A549 treated with AZD9567 at 1 μM for 4 hours (cell line): Measurements from ENCODE around the gene HOXB5. TPM values are rescaled to one million over a fixed set of nuclear protein-coding genes. Genes with fewer than 3 reads are reported as not detected.

Experiments used
- total RNA-seq: library from RNA; stranded (reverse); fragments of 200-300 nt; extraction: Qiagen RNA extraction; gene quantifications from 5 replicates; pipeline ENCODE4 v1.2.3, GENCODE V29; 2022; ENCODE audit not compliant: insufficient read depth

The HOXB5 gene
- 2.0 to 2.5 TPM (median 2.4 TPM) in 4 of 5 replicates, not detected in the other for total RNA-seq

DNA sequence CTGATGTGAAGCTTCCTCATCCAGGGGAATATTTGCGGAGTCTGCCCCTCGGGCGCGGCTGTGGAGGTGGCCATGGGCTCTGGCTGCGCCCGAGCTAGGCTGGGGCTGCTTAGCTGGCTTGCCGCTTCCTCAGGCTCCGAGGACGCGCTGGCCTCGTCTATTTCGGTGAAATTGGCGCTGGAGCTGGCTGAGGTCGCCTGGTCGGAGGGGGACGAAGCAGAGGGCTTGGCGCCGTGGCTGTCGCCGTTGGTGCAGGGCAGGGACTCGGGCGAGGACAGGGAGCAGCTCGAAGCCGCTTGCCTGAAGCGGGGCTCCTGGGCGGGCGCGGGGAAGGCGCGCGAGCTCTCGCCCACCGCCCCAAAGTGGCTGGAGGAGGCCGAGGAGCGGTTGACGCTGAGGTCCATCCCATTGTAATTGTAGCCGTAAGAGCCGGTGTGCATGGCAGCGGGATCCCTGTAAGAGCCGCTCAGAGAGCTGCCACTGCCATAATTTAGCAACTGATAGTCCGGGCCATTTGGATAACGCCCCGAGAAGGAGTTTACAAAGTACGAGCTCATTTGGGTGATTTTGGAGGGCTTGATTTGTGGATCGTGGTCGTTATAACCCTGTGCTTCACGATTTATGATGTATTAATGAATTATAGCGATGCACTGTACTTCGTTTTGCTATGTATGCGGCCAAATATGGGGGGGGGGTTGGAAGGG lies at the start of gene HOXB5:
HOXB5 (minus strand) TSS at position 654 of the 704 bp plus-strand sequence; CDS start at position 557, 97 bp downstream.

DNA sequence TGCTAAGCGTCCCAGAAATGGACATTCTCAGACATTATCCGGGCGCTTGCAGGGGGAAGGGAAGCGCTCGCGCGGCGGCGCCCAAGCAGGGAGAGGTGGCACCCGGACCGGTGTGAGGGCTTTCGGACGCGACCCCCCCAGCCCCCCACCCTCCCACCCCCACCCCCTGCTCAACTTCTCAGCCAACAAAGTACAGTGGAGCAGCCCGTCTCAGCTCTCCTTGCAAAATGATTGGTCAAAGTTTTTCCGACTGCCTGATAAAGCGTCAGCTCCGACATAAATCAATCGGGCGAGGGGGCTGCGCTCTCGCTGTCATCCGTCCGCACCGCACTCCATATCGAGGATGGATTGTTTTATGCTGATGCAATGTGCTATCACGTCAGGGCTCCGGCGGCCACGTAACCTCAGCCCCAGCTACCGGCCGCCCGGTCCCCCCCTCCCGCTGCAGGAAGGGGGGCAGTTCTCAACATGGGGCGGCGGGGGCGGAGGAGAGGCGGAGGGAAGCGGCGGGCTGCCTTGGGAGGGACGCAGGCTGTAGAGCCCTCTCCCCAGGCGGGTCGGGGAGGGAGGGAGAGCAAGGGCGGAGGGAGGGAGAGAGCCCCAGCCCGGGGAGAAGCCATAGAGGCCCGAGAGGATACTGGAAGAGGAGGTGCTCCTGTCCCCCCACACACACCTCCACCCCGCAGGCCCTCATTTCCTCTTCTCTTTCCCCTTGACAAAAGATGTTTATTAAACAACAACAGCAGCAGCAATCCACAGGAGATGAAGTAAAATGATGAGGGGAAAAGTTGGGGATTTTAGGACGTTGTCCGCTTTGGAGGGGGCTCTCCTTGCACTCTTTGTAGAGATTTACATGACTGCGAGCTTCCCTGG lies 32.9 kb upstream of the HOXB5 start, which contains the start of gene HOXB9:
HOXB9 (minus strand) TSS at position 114 of the 873 bp plus-strand sequence; CDS start at position 25, 89 bp downstream.

DNA sequence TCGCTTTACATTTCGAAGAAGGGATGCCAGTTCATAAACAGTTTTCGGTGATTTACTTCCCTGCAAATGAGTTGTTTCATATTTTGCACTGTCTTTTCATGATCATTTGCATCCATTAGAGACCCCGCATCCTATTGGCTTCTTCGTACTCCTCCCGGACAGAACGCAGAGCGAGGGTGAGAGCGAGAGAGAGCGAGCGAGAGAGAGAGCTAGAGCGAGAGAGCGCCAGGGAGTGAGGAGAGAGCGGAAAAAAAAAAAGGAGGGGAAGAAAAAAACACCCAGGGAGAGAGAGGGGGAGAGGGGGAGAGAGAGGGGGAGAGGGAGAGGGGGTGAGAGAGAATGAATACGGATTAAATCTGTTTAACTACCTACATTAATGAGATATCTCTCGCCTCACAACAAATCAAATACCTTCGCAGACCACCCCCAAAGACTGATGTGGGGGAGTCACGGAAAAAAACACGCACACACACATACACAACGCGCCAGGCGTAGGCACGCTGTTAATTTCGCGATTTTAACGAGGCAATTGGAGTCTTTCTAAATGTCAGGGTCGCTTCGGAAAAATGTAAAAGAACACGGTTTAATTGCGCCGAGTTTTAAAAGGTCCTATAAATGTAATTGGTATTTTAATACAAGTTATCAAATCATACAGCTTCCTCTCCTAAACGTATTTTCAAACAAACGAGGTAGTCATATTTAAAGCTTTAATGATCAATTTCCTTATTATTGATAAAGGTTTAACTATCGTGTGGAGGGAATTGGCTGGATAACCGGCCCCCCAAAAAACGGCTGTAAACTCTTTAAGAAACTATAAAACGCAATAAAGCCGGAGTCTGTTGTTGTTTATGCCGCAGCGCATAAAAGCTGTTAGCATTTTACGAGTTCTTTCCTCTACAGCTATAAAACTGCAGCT lies 21.7 kb upstream of the HOXB5 start, which contains the start of gene HOXB8:
HOXB8 (minus strand) TSS at position 246 of the 916 bp plus-strand sequence. CDS start 588 bp downstream, outside the sequence.

DNA sequence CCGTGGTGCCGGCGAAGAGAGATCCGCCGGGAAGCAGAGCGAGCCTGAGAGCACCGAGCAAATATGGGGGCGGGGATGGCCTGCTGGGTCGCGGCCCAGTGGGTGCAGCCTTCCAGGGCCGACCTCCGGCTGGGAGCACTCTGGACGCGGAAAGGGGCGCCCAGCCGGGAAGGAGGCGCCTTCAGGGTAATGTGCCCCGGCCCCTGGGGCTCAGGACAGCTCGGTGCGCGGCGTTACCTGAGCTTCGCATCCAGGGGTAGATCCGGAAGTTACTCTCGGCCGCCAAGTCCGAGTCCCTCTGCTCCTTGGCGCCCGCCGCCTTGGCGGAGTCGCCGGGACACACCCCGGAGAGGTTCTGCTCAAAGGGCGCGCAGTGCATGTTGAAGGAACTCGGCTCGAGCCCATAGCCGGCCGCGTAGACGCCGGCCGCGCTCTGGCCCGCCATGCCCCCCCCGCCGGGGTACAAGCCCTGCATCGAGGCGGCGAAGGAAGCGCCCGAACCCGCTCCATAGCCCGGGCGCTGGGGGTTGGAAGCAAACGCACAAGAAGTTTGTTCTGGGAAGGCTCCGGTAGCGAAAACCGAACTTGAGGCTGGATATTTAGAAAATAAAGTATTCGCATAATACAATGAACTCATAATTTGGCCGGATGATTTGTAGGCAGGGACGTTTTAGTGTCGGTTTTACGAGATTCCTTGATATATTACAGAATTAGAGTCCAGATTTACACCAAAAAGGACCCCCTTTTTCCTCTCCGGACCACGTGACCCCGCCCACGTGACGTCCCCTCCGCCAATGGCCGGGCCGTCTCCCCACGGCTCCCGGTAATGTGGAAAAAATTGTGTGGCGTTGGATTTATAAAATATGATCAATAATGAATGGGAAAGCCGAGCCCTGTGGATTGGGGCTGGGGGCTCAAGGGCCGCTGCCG lies 17.0 kb upstream of the HOXB5 start, which contains the start of gene HOXB7:
HOXB7 (minus strand) TSS at position 736 of the 930 bp plus-strand sequence; CDS start at position 637, 99 bp downstream.

DNA sequence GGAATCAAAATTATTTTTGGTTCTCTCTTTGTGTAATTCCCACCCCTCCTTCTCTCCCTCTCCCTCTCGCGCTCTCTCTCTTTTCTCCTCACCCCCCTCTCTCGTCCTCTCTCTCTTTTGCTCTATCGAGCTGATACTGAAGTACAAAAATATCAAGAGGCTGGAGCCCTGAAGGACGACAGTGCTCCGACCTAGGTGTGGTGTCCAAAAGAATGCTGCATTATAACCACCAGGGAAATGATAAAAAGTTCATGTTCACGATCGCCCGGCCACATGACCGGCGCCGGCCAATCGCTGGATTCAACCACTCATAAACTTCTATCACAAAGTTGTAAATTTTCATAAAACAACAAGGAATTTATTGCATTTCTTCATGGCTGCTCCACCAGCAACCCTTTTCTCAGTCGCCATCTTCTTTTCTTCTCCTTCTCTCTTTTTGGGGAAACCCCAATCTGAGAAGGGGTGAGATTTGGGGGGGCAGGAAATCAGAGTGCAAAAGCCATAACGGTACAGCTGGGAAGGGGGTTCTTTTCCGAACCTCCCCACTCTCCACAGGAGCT lies 11.3 kb upstream of the HOXB5 start, which contains the start of gene HOXB6:
HOXB6 (minus strand) TSS at position 217 of the 560 bp plus-strand sequence. CDS start 6,836 bp downstream, outside the sequence.

GRCh38 chr17:48589831-48590606 lies 3.6 kb downstream of the HOXB5 start, which contains the start of gene HOXB3:
Gene HOXB3 (minus strand): TSS chr17:48590241. CDS start chr17:48552474, 37,767 bp downstream.

GRCh38 chr17:48577946-48578615 lies 15.5 kb downstream of the HOXB5 start, which contains the start of gene HOXB4:
Gene HOXB4 (minus strand): TSS chr17:48578350. CDS start chr17:48578319, 31 bp downstream.

GRCh38 chr17:48545022-48545375 lies 48.6 kb downstream of the HOXB5 start, which contains the start of gene HOXB2:
Gene HOXB2 (minus strand): TSS chr17:48545109. CDS start chr17:48544911, 198 bp downstream.

Other genes with a start within 250 kb of the HOXB5 start
- gene SKAP1, start 163.6 kb downstream of the HOXB5 start, total RNA-seq: 0.17 TPM in 1 of 5 replicates, not detected in the others
- not detected in 5 replicates for gene HOXB1, start 62.8 kb downstream of the HOXB5 start, total RNA-seq
- 0.40 to 2.4 TPM (median 0.45 TPM) in 5 replicates for gene HOXB2, start 48.7 kb downstream of the HOXB5 start, total RNA-seq
- gene HOXB4, start 15.4 kb downstream of the HOXB5 start, total RNA-seq: 0.09 to 0.13 TPM (median 0.12 TPM) in 4 of 5 replicates, not detected in the other
- 3.1 to 5.1 TPM (median 5.1 TPM) in 5 replicates for gene HOXB3, start 3.5 kb downstream of the HOXB5 start, total RNA-seq
- 1.7 to 7.0 TPM (median 5.0 TPM) in 5 replicates for gene HOXB6, start 11.2 kb upstream of the HOXB5 start, total RNA-seq
- gene HOXB7, start 17.2 kb upstream of the HOXB5 start, total RNA-seq: 28.7 to 29.9 TPM (median 29.0 TPM) in 5 replicates
- gene HOXB8, start 21.5 kb upstream of the HOXB5 start, total RNA-seq: 4.1 to 5.5 TPM (median 5.0 TPM) in 5 replicates
- gene HOXB9, start 32.6 kb upstream of the HOXB5 start, total RNA-seq: 6.8 to 10.4 TPM (median 7.2 TPM) in 5 replicates
- gene PRAC1, start 128.7 kb upstream of the HOXB5 start, total RNA-seq: not detected in 5 replicates
- not detected in 5 replicates for gene PRAC2, start 129.4 kb upstream of the HOXB5 start, total RNA-seq
- 1.4 to 1.8 TPM (median 1.6 TPM) in 5 replicates for gene HOXB13, start 135.0 kb upstream of the HOXB5 start, total RNA-seq
- gene TTLL6, start 223.4 kb upstream of the HOXB5 start, total RNA-seq: 0.45 to 0.91 TPM (median 0.61 TPM) in 4 of 5 replicates, not detected in the other
- gene CALCOCO2, start 237.3 kb upstream of the HOXB5 start, total RNA-seq: 66.8 to 84.7 TPM (median 72.8 TPM) in 5 replicates